IPS-20b (cell line): ENCODE measurements around the gene MSGN1.

Source experiments
- H3K27ac ChIP-seq: one replicate; pipeline ENCODE4 v1.5.1; 2013; ENCODE audit warnings: low read length
- H3K27me3 ChIP-seq: 2 replicates; pipeline ENCODE4 v1.6.1; 2013; ENCODE audit warnings: mild to moderate bottlenecking, low read length, inconsistent platforms; ENCODE audit not compliant: insufficient read depth
- H3K36me3 ChIP-seq: 2 replicates; pipeline ENCODE4 v1.6.1; 2013; ENCODE audit warnings: low read depth, mild to moderate bottlenecking, inconsistent platforms, low read length, moderate library complexity; ENCODE audit not compliant: insufficient read depth
- H3K4me1 ChIP-seq: 2 replicates; pipeline ENCODE4 v1.6.1; 2013; ENCODE audit warnings: mild to moderate bottlenecking, control low read depth, inconsistent platforms, low read length, moderate library complexity; ENCODE audit not compliant: insufficient read depth
- H3K4me3 ChIP-seq: 2 replicates; pipeline ENCODE4 v1.5.1; 2013; ENCODE audit warnings: mild to moderate bottlenecking, low read length, inconsistent platforms
- H3K9ac ChIP-seq: 2 replicates; pipeline ENCODE4 v1.6.1; 2013; ENCODE audit warnings: low read depth, mild to moderate bottlenecking, inconsistent platforms, low read length, moderate library complexity
- H3K9me3 ChIP-seq: 2 replicates; pipeline ENCODE4 v1.6.1; 2013; ENCODE audit warnings: mild to moderate bottlenecking, low read depth, low read length, inconsistent platforms; ENCODE audit not compliant: insufficient read depth

The MSGN1 gene

DNA sequence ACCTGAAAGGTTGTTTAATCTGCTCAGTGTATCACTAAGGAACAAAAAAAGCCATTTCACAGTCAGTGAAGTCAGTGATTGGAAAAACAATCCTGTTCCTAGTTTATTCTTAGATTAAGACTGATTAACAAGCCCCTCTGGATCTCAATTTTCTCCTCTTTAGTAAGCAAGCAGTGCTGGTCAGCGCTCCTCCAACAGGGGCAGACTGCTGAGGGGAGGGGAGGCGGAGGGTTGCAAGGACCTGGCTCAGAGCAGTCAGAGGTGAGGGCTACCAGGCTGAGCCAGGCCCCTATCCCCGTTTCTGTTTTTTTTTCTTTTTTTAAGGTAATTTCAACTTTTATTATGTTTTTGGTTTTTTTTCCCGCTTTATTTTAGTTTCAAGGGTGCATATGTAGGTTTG is 37.5 kb downstream of the MSGN1 start:
- no peak overlapping the region for H3K4me3 ChIP-seq
- H3K27ac ChIP-seq, result no peak overlapping the region
- no peaks in the 10 kb centered on the region for H3K36me3 ChIP-seq
- no peaks in the 10 kb centered on the region for H3K9me3 ChIP-seq
- H3K27me3 ChIP-seq, result no peaks in the 10 kb centered on the region
- H3K4me1 ChIP-seq, result no peaks in the 10 kb centered on the region
- no peak overlapping the region for H3K9ac ChIP-seq

DNA sequence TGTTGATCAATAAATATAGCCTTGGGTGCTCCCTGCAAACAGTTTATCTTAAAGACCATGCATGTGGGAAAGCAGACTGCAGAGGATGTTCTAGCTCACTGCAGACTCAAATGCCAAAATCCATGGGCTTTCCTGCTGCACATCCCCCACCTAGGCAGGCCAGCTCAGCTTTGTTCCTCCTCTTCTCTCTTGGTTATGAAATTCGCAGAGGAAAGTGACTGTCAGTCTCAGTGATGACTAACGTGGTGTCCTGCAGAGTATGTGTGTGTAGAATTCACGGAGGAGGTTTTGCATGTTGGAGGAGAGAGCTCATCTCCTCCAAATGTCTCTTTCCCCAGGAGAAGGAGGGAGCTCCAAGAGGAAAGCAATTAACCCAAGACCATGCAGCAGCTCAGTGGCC is 40.8 kb downstream of the MSGN1 start:
- Histone ChIP-seq H3K4me1 (no peaks in the 10 kb centered on the region), H3K4me3 (no peak overlapping the region), H3K27me3 (no peaks in the 10 kb centered on the region), H3K9me3 (no peaks in the 10 kb centered on the region), H3K27ac (no peak overlapping the region), H3K36me3 (no peaks in the 10 kb centered on the region), H3K9ac (no peak overlapping the region)

DNA sequence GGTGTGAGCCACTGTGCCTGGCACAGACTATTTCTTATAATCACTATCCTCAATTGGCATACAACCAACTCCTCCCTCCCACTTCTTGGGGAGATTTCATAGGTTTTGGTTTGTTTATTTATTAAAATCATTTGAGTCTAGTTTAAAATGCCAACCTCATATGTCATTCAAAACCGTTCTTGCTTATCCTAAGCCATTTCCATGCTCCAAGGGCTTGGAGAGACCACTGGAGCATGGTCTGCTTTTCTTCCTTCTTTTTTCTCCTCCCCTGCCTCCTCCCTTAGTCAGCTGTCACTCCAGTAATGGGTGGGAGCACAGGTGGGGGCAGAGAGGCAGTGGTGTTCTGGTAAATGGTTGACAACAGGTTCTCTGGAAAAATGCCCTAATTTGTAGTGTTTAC is 41.8 kb downstream of the MSGN1 start:
- Histone ChIP-seq H3K4me3 (no peak overlapping the region), H3K9ac (no peak overlapping the region), H3K27me3 (no peaks in the 10 kb centered on the region), H3K27ac (no peak overlapping the region), H3K9me3 (no peaks in the 10 kb centered on the region), H3K4me1 (no peaks in the 10 kb centered on the region), H3K36me3 (no peaks in the 10 kb centered on the region)

DNA sequence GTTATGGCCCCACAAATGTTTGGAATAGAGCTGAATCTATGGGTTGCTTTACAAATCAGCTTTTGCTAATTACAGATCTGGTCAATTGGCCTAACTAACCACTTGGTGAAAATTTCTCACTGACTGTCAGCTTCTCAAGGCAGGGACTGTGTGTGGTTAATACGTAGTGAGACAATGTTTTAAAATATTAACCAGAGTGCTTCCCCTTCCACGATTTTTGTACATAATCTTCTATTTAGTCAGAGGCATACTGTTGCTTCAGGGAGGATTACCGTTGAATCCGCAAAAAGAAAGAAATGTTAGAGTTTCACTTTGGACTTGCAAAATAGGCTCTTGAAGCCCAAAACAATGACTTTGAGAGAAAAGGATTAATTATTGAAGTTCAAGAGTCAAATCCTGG is 47.3 kb downstream of the MSGN1 start:
- Histone ChIP-seq H3K36me3 (no peaks in the 10 kb centered on the region), H3K27ac (no peak overlapping the region), H3K9me3 (no peaks in the 10 kb centered on the region), H3K9ac (no peak overlapping the region), H3K27me3 (no peaks in the 10 kb centered on the region), H3K4me3 (no peak overlapping the region), H3K4me1 (no peaks in the 10 kb centered on the region)

DNA sequence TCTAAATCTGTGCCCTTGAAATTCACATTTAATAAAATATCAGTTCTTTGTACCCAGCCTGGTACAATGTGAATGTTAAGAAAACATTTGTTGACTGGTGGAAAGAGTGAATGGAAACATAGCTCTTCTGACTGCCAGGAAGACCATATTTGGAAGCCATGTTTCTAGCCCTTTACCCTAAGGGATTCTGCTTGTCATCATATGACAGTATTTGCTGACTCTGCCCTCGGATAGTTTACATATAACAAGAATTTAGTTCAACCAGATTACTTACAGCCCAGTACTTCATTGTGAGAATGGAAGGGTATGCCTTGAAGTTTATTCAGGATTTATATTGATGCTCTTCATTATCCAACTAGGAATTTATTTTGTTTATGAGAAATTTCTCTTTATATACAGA is 48.4 kb downstream of the MSGN1 start:
- no peaks in the 10 kb centered on the region for H3K9me3 ChIP-seq
- H3K27ac ChIP-seq, result no peak overlapping the region
- no peaks in the 10 kb centered on the region for H3K4me1 ChIP-seq
- no peak overlapping the region for H3K4me3 ChIP-seq
- no peak overlapping the region for H3K9ac ChIP-seq
- no peaks in the 10 kb centered on the region for H3K36me3 ChIP-seq
- H3K27me3 ChIP-seq, result no peaks in the 10 kb centered on the region

DNA sequence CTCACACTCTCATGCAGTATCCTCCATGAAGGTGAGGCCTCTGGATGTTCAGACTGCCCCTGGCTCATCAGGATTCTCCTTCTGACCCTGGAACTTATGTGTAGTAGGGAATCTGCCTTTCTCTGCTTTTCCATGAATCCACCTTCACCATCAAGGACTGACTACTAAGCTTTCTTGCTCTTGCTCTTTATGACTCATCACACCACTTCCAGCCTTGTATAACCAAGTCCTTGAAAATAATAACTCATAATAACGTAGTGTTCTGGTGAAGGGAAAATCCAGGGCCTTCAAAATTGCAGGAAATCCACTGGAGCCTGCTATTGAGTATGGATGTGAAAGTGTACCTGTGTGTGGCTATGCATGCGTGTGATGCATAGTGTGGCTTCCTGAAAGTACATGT is 50.9 kb downstream of the MSGN1 start:
- Histone ChIP-seq H3K9ac (no peak overlapping the region), H3K27me3 (no peaks in the 10 kb centered on the region), H3K27ac (no peak overlapping the region), H3K4me1 (no peaks in the 10 kb centered on the region), H3K36me3 (no peaks in the 10 kb centered on the region), H3K9me3 (no peaks in the 10 kb centered on the region), H3K4me3 (no peak overlapping the region)
